HG03159 (cell line): ENCODE data around the gene IFNA8.
"Not testable (repeated sequence)": the region's sequence is repeated elsewhere in the genome, so short reads cannot be mapped to it uniquely, and the experiment has no call there.

ENCODE experiments used
- ATAC-seq: cut with Tn5 transposase; IDR thresholded peaks from one replicate; pipeline ENCODE4 v1.9.1; 2021; ENCODE audit warnings: mild to moderate bottlenecking, moderate library complexity; ENCODE audit not compliant: unreplicated experiment

The IFNA8 gene

DNA sequence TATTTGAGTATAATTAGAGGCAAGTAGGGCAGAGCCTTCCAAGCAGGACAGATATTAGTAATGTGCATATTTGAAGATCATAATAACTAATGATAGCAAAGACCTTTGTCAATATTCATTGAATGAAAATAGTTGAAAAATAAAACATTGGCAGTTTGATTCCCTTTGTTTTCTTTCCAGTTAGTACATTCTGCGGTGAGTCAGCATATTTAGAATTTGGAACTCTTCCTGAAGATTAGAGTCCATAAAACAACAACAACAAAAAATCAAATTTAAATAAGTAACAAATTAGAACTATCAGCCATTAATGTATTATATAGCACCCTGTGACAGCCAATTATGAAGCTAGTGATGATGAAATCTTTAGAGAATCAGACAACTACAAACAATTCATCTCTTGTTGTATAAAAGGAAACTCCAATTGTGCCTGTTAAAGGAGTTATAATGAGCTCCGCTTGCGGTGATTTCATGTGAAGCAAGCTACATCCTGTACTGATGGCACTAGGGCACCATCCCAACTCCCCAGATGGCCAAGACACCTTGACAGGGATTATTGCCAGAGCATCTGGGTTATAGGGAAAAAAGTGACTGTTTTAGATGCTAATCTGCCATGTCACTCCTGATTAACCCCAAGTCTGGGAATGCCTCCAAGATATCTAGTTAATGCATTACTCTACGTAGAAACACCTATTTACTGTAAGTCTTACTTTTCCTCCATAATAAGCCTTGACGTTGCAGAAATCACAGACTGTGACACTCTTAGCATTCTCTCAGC, 6.8 kb downstream of the IFNA8 start:
- no peak for ATAC-seq

DNA sequence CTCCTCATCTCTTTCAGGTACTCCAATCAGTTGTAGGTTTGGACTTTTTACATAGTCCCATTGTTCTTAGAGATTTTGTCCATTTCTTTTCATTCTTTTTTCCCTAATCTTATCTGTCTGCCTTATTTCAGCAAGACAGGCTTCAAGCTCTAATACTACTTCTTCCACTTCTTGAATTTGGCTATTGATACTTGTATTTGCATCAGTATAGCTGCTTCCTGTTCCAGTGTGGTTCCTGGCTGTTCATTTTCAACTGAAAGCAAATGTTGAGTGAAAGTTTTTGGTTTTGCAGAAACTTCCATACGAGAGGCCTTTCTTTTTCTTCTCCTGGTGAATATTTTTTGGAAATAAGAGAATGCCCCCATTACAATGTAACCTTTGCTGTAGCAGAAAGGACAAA, 19.3 kb downstream of the IFNA8 start:
- no peak for ATAC-seq

DNA sequence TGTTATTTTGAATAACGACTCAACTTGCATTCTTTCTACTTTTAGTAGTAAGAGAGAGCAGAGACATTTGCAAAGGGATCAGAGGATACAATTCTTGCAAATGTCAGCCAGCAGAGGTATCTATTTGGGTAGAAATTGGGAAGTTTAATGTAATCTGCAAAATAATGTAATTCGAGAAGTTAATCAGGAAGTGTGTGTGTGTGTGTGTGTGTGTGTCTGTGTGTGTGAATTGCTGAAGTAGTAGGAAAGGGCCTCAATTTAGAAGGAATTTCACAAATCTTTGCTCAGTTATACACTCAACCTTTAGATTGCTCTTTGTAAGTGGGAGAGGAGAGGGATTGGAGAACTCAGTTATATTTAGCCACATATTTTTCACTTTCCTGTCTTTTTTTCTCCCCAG, 20.3 kb downstream of the IFNA8 start:
- ATAC-seq: no peak

DNA sequence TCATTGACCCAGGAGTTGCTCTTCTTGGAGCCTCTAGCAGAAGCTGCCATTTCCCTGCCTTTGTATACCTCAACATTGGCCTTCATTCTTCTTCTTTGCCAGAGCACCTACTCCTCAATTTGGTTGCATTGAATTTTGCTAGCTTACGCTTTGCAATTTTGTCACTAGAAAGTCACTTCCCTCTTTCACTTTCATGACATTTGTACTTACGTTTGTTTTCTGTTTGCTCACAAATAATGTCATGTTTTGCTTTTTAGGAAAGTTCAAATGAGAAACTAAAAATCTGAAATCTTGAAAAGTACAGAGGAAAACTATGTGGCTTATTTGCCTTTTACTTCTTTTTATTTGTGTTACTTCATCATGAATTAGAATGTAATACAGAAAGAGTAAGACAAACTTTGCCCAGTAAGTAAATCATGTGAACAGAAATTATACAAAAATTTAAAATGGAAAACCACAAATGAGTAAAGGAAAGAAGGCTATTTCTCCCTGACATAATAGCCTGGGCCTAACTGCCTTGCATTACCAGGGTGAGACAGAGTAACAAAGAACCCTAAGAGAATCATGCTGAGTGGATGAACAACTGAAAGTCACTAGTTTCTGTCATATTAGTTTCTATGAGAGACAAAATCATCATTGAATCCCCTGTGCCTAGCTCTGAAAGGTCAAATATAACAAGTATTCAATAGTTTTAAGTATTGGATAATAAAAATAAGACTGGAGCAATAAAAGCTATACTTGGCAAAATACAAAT, 23.9 kb downstream of the IFNA8 start:
- ATAC-seq: peak; percentile 70

DNA sequence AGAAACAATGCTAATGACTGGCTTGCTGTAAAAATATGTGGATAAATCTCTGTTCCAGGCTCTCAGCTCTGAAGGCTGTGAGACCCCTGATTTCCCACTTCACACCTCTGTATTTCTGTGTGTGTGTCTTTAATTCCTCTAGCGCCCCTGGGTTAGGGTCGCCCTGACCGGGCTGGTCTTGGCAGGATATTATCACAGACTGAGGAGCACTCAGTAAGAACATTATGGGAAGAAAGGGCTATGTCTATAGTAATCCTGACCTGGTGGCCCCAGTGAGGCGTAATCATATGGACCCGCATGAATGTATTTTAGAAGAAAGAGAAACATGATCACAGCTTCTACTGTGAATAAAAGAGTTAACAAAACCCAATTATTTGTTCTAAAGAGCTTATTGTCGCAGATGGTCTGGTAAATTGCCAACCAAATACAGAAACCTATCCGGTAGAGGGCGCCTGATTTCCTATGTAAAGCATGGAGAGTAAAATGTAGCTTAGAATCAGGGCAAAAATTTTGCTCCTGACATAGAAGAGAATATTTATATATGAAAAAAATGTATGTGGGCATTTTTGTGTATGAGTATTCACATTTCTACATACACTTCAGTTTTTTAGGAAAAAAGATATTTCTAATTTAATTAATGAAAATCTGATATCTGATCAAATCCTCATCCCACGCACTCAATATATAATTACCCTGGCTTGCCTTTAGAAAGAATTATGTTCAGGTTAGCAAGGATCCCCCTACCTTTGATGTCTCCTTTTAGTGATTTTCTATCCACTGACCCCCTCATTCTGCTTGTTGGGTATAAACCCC, 25.5 kb downstream of the IFNA8 start:
- ATAC-seq: no peak

DNA sequence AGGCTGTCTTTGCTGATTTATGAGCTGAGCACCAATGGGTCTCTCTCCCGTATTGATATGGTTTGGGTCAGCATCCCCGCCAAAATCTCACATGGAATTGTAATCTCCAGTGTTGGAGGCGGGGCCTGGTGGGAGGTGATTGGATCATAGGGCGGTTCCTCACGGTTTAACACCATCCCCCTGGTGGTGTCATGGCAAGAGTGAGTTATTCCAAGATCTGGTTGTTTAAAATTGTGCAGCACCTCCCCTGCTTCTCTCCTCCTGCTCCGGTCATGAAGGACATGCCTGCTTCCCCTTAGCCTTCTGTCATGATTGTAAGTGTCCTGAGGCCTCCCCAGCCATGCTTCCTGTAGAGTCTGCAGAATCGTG, 26.1 kb downstream of the IFNA8 start:
- ATAC-seq: not testable (repeated sequence)

DNA sequence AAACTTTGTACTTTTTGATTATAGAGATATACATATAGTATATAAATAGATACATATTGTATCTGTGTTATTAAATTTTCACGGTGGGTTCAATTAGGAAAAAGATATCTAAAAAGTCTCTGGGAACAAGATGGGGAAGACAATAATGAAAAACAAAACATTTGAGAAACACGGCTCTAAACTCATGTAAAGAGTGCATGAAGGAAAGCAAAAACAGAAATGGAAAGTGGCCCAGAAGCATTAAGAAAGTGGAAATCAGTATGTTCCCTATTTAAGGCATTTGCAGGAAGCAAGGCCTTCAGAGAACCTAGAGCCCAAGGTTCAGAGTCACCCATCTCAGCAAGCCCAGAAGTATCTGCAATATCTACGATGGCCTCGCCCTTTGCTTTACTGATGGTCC, 31.2 kb downstream of the IFNA8 start, which contains the start of gene IFNA1:
IFNA1 (plus strand) TSS at position 301 of the 400 bp plus-strand sequence; CDS start at position 370, 69 bp downstream.
- no peak for ATAC-seq

DNA sequence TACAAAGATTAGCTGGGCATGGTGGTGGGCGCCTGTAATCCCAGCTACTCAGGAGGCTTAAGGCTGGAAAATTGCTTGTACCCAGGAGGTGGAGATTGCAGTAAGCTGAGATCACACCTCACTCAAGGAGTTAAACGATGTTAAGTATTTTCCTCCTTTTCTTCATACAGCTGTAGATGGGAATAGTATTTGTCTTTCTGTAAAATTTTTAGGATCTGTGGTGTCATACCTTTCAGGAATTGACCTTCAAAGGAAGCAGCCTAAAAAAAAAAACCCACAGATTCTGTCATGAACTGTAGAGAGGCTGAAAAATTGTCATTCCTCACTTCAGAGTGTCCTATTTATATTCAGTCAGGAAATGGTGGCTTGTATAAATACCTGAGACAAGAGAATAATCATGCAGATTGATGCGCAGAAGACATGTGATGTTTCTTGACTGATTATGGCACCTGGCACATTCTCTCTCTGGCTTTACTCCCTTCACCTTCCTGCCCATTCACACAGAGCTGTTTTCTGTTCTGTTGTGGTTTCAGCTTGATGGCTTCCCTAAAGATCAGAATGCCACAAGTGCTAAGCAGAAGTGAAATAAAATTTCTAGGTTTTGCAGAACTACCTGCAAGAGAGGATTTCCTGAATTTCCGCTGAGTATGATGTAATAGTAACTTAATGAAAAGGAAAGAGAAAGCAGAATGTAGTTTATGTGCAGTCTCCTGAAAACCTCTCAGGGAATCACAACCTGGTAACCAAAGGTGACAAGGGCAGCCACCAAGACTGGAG, 35.1 kb downstream of the IFNA8 start:
- peak; percentile 88 for ATAC-seq

DNA sequence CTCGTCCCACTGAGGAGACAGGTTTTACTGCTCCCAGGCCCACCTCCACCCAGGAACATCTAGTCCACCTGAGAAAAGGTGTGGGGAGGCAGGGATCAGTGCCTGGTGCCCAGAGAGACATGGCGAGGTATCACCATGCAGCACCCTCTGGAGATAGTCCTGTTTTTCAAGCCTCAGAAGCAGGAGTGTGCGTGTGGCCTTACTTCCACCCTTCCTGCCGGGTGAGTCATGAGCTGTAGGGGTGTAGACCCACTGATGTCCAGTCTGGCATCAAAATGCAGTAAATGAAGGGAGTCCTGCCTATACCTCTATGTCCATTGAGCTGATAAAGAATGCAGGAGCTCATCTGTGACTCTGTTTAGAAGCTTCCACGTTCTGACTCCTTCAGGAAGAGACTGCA, 40.4 kb downstream of the IFNA8 start:
- ATAC-seq: not testable (repeated sequence)

DNA sequence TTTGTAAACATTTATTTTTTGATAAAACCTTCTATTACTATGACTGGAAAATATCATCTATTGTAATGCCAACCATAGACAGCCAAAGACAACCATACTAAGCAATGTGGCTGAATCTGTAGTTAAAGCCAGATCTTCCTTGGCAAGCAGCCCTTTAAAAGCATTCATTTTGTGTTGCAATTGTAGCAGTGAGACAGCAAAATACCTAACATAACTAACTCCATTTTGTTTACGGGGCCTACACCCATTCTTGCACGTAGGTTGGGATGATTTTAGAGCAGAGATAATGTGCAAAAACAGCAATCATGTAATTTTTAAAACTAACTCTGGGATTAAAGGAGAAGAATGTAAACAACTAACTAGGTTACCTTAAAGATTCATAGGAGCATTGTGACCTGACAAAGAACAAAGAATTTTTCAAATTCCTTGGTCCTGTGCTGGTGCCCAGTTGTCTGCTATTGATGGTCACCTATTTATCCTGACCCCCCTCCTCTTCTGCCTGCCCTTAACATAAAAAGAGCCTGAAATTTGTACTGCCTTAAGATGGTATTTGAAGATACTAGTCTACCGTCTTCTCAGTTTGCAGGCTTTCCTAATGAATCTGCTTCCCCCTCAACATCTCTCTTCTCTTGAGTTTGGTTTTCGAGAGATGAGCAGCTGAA, 41.9 kb downstream of the IFNA8 start:
- ATAC-seq: no peak

DNA sequence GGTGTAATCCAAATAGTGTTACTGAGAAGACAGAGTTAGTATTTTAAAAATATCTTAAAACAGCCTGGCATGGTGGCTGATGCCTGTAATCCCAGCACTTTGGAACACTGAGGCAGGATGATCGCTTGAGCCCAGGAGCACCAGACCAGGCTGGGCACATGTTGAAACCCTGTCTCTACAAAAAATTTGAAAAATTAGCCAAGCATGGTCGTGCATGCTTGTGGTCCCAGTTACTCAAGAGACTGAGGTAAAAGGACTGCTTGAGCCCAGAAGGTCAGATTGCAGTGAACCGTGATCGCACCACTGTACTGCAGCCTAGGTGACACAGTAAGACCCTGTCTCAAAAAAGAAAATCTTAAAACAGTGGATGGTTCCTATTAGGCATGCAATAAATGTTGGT, 43.8 kb downstream of the IFNA8 start:
- ATAC-seq: no peak

DNA sequence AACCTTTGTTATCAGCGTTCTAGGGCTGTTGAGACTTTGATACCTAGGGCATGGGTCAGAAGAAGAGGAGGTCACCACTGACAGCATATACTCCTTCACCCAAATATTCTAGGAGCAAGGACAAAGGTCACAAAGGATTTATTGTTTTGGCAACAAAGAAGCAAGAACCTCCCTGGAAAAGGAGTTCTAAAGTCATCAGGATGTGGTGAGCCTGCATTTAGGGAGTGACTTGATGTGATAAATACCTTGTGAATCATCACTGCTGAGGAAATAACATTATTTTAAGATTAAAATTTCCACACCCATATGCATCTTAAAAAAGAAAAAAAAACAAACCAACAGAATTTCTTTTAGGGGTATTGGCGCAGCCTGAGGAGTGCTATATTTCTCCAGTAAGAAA, 45.2 kb downstream of the IFNA8 start:
- ATAC-seq: no peak

DNA sequence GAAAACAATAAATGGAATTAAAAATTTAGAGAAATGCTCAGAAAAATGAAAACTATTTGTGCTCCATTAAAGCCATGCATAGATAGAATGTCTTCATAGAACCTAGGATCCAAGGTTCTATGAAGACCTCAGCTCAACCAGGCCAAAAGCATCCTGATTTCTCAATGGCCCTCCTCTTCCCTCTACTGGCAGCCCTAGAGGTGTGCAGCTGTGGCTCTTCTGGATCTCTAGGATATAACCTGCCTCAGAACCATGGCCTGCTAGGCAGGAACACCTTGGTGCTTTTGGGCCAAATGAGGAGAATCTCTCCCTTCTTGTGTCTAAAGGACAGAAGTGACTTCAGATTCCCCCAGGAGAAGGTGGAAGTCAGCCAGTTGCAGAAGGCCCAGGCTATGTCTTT, 46.4 kb downstream of the IFNA8 start:
- peak; percentile 95 for ATAC-seq
